IPS-NIHi7 (cell line): ENCODE results near the gene SELENOM.
"Not testable (repeated sequence)": the region's sequence is repeated elsewhere in the genome, so short reads cannot be mapped to it uniquely, and the experiment has no call there.

Experiments used
- DNase-seq: peaks from one replicate; pipeline ENCODE4 v3.0.0; 2012; ENCODE audit warnings: mixed read lengths; ENCODE audit errors: extremely low spot score

Gene SELENOM

GRCh38 chr22:31078389-31078788, 29.0 kb downstream of the SELENOM start:
- DNase-seq: not testable (repeated sequence)

- no peak for DNase-seq
Measured at GRCh38 chr22:31077681-31078080, 29.7 kb downstream of the SELENOM start.

- no peak for DNase-seq
Measured at GRCh38 chr22:31075961-31076360, 31.4 kb downstream of the SELENOM start.

- DNase-seq: not testable (repeated sequence)
Measured at GRCh38 chr22:31073545-31074145, 33.7 kb downstream of the SELENOM start.

- not testable (repeated sequence) for DNase-seq
Measured at GRCh38 chr22:31073125-31073524, 34.2 kb downstream of the SELENOM start.

- DNase-seq: not testable (repeated sequence)
Measured at GRCh38 chr22:31069691-31070314, 37.6 kb downstream of the SELENOM start.

- no peak for DNase-seq
Measured at GRCh38 chr22:31068970-31069369, 38.4 kb downstream of the SELENOM start.

GRCh38 chr22:31064369-31064768, 43.0 kb downstream of the SELENOM start:
- no peak for DNase-seq

GRCh38 chr22:31062566-31063230, 44.7 kb downstream of the SELENOM start:
- peak; percentile 8 for DNase-seq

- DNase-seq: peak; percentile 7
Measured at GRCh38 chr22:31059663-31060062, 47.7 kb downstream of the SELENOM start.

- no peak for DNase-seq
Measured at GRCh38 chr22:31056986-31057599, 50.3 kb downstream of the SELENOM start.

- peak; percentile 66 for DNase-seq
Measured at GRCh38 chr22:31055635-31056159, 51.7 kb downstream of the SELENOM start.

- no peak for DNase-seq
Measured at GRCh38 chr22:31055117-31055634, 52.2 kb downstream of the SELENOM start.
